Measurements from ENCODE around the gene ELMO1.

DNA sequence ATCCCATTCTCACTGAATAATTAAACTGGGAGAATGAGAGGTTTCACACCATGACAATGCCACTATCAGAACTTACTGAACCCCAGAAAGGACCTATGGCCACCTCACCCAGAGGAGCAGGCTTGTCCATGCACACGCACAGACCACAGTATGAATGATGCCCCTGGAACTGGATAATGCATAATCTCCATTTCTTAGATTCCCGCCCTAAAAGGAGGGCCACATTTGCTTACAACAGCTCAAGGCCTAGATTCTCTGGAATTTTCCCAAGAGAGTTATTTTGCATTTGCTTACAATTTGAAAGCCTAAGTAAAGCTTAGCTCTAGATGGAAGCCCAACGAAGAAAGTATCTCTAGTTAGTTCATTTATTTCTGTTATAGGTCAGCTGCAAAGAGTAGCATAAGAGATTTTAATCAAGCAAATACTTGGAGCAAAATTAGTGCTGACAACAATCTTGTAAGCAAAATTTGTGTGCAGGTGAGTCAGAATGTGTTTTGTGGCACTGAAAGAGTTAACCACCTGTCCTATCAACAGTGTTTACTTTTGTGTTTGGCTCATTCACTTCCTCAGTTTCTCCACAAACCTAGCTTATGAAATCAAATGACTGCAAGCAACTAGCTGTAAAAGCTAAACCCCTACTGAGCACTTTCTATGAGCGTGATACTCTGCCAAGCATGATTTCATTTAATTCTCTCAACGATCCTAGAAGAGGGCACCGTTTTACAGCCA lies 32.1 kb downstream of the ELMO1 start:
- TF ChIP-seq, protein P1, sequence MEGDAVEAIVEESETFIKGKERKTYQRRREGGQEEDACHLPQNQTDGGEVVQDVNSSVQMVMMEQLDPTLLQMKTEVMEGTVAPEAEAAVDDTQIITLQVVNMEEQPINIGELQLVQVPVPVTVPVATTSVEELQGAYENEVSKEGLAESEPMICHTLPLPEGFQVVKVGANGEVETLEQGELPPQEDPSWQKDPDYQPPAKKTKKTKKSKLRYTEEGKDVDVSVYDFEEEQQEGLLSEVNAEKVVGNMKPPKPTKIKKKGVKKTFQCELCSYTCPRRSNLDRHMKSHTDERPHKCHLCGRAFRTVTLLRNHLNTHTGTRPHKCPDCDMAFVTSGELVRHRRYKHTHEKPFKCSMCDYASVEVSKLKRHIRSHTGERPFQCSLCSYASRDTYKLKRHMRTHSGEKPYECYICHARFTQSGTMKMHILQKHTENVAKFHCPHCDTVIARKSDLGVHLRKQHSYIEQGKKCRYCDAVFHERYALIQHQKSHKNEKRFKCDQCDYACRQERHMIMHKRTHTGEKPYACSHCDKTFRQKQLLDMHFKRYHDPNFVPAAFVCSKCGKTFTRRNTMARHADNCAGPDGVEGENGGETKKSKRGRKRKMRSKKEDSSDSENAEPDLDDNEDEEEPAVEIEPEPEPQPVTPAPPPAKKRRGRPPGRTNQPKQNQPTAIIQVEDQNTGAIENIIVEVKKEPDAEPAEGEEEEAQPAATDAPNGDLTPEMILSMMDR (IDR thresholded peaks at IDR 0.05): no peak
- TF ChIP-seq RARB (CRISPR knock-in tag; IDR thresholded peaks at IDR 0.05): no peak

All from A549 (cell line).